HEK293T (cell line): Measurements from ENCODE around the gene OR10AD1.

ENCODE experiments used
- CTCF ChIA-PET: fragments of 350-600 bp; formaldehyde crosslinking; extraction: SDS; loops from one replicate; lab custom pipeline; 2021; ENCODE audit warnings: antibody characterized with exemption, inconsistent platforms; lab: Yijun Ruan, JAX
- POLR2A ChIA-PET: fragments of 350-600 bp; formaldehyde crosslinking; extraction: SDS; loops from one replicate; lab custom pipeline; 2020; ENCODE audit warnings: antibody characterized with exemption, inconsistent platforms; lab: Yijun Ruan, JAX
- DNase-seq: peaks from one replicate; pipeline ENCODE4 v3.0.0; 2012; ENCODE audit warnings: mixed read lengths; ENCODE audit errors: extremely low spot score
- ARNT ChIP-seq: fragments of 450-650 bp; IDR thresholded peaks from 2 replicates; pipeline ENCODE4 v1.6.1; 2017; ENCODE audit warnings: mild to moderate bottlenecking
- BHLHE40 ChIP-seq: fragments of 450-650 bp; IDR thresholded peaks from 2 replicates; pipeline ENCODE4 v1.6.1; 2016; ENCODE audit warnings: mild to moderate bottlenecking, moderate library complexity, borderline replicate concordance
- CTBP1 ChIP-seq: fragments of 450-650 bp; IDR thresholded peaks from 2 replicates; pipeline ENCODE4 v1.6.1; 2016; ENCODE audit warnings: borderline replicate concordance
- ELF4 ChIP-seq: fragments of 450-650 bp; IDR thresholded peaks from 2 replicates; pipeline ENCODE4 v1.6.1; 2017; ENCODE audit warnings: antibody characterized with exemption
- FOXA1 ChIP-seq: fragments of 450-650 bp; IDR thresholded peaks from 2 replicates; pipeline ENCODE4 v1.6.1; 2016; ENCODE audit warnings: mild to moderate bottlenecking
- FOXK2 ChIP-seq: fragments of 450-650 bp; IDR thresholded peaks from 2 replicates; pipeline ENCODE4 v1.6.1; 2016; ENCODE audit warnings: mild to moderate bottlenecking
- FOXM1 ChIP-seq: fragments of 450-650 bp; IDR thresholded peaks from 2 replicates; pipeline ENCODE4 v1.6.1; 2017; ENCODE audit warnings: mild to moderate bottlenecking, borderline replicate concordance
- HDGF ChIP-seq: fragments of 450-650 bp; IDR thresholded peaks from 2 replicates; pipeline ENCODE4 v1.6.1; 2017; ENCODE audit warnings: antibody characterized with exemption, borderline replicate concordance
- L3MBTL2 ChIP-seq: fragments of 450-650 bp; conservative IDR thresholded peaks from 2 replicates; pipeline ENCODE4 v1.6.1; 2016; ENCODE audit warnings: mild to moderate bottlenecking
- LEF1 ChIP-seq: fragments of 450-650 bp; IDR thresholded peaks from 2 replicates; pipeline ENCODE4 v1.6.1; 2017; ENCODE audit warnings: mild to moderate bottlenecking, borderline replicate concordance
- NFRKB ChIP-seq: fragments of 450-650 bp; IDR thresholded peaks from 2 replicates; pipeline ENCODE4 v1.6.1; 2016; ENCODE audit warnings: mild to moderate bottlenecking, moderate library complexity
- PKNOX1 ChIP-seq: fragments of 450-650 bp; IDR thresholded peaks from 2 replicates; pipeline ENCODE4 v1.6.1; 2016
- SP1 ChIP-seq: fragments of 450-650 bp; IDR thresholded peaks from 2 replicates; pipeline ENCODE4 v1.6.1; 2017
- SUZ12 ChIP-seq: fragments of 450-650 bp; IDR thresholded peaks from 2 replicates; pipeline ENCODE4 v1.6.1; 2016; ENCODE audit warnings: mild to moderate bottlenecking
- TARDBP ChIP-seq: fragments of 450-650 bp; IDR thresholded peaks from 2 replicates; pipeline ENCODE4 v1.6.1; 2016
- ZNF384 ChIP-seq: fragments of 450-650 bp; IDR thresholded peaks from 2 replicates; pipeline ENCODE4 v1.6.1; 2016

The OR10AD1 gene

GRCh38 chr12:48183876-48184548, 19.1 kb downstream of the OR10AD1 start:
- peak; percentile 57 for DNase-seq
- ChIA-PET POLR2A (interaction anchor here (1.3 kb wide), 1 partner anchor 65 kb away, joined by 5 read pairs; the partner anchor contains the start of gene PFKM), CTCF (no interaction called here)
- TF ChIP-seq BHLHE40, result no peak

GRCh38 chr12:48183091-48183875, 19.8 kb downstream of the OR10AD1 start, which contains the start of gene CCDC184:
CCDC184 (plus strand) TSS chr12:48183644; CDS start chr12:48184123, 479 bp downstream.
- POLR2A ChIA-PET, result interaction anchor here (0.6 to 1.4 kb wide), 6 partner anchors 10 to 207 kb away, joined by 3 to 13 read pairs (median 4); partner anchors contain the start of genes ASB8 and PFKM
- TF ChIP-seq PKNOX1 (peak; percentile 73), CTBP1 (peak; percentile 51; the same call in 1 of the 2 replicates), HDGF (no peak)
- DNase-seq, result peak; percentile 77
- CTCF ChIA-PET, result interaction anchor here (0.6 to 1.2 kb wide), 8 partner anchors 9 to 222 kb away, joined by 3 to 9 read pairs (median 4); no protein-coding TSS in a partner anchor

- ChIA-PET POLR2A (interaction anchor here (0.6 to 1.4 kb wide), 6 partner anchors 11 to 207 kb away, joined by 3 to 13 read pairs (median 4); partner anchors contain the start of genes ASB8 and PFKM), CTCF (interaction anchor here (0.6 to 1.2 kb wide), 8 partner anchors 9 to 222 kb away, joined by 3 to 9 read pairs (median 4); no protein-coding TSS in a partner anchor)
- no peak for DNase-seq
- no peak for TF ChIP-seq SUZ12
- no peak for TF ChIP-seq TARDBP
Measured at GRCh38 chr12:48182631-48183030, 20.5 kb downstream of the OR10AD1 start.

GRCh38 chr12:48180857-48181495, 22.1 kb downstream of the OR10AD1 start:
- DNase-seq, result no peak
- POLR2A ChIA-PET, result no interaction called here
- TF ChIP-seq HDGF (no peak), BHLHE40 (no peak), CTBP1 (no peak), L3MBTL2 (no peak), SUZ12 (no peak), PKNOX1 (no peak), TARDBP (no peak), ARNT (no peak), FOXM1 (no peak), NFRKB (no peak), LEF1 (no peak), SP1 (no peak), FOXK2 (no peak), FOXA1 (no peak), ELF4 (no peak), ZNF384 (no peak)
- CTCF ChIA-PET, result interaction anchor here (0.9 kb wide), 1 partner anchor 9 kb away, joined by 4 read pairs; no protein-coding TSS in a partner anchor

GRCh38 chr12:48180424-48180823, 22.7 kb downstream of the OR10AD1 start:
- no peak for DNase-seq
- CTCF ChIA-PET, result interaction anchor here (1.2 kb wide), 1 partner anchor 9 kb away, joined by 5 read pairs; no protein-coding TSS in a partner anchor
- POLR2A ChIA-PET, result interaction anchor here (1.9 kb wide), 1 partner anchor 23 kb away, joined by 5 read pairs; the partner anchor contains the start of gene ASB8
- TF ChIP-seq FOXK2 (no peak), HDGF (no peak), TARDBP (no peak)

- no peak for DNase-seq
- ChIA-PET CTCF (interaction anchor here (1.2 kb wide), 1 partner anchor 10 kb away, joined by 5 read pairs; no protein-coding TSS in a partner anchor), POLR2A (interaction anchor here (1.9 kb wide), 1 partner anchor 22 kb away, joined by 5 read pairs; the partner anchor contains the start of gene ASB8)
- TF ChIP-seq SUZ12 (no peak), ARNT (no peak), ZNF384 (no peak), PKNOX1 (no peak), LEF1 (no peak), CTBP1 (no peak), BHLHE40 (no peak), ELF4 (no peak), HDGF (no peak)
Measured at GRCh38 chr12:48179466-48179865, 23.6 kb downstream of the OR10AD1 start.
